OCI-LY1 (cell line): ENCODE measurements around the gene KDM5B.
"Not testable (repeated sequence)": the region's sequence is repeated elsewhere in the genome, so short reads cannot be mapped to it uniquely, and the experiment has no call there.

Experiments
- H2AFZ ChIP-seq: fragments of 200-600 bp; sonication (generic), shearing (Covaris generic); 2 replicates; pipeline ENCODE4 v1.6.0; 2014; ENCODE audit warnings: antibody characterized with exemption, mild to moderate bottlenecking, low read length
- H3F3A ChIP-seq: fragments of 200-600 bp; sonication (generic), shearing (Covaris generic); 2 replicates; pipeline ENCODE4 v1.6.0; 2014; ENCODE audit warnings: mild to moderate bottlenecking, antibody characterized with exemption, low read length, moderate library complexity; ENCODE audit not compliant: insufficient read depth
- H3K27ac ChIP-seq: fragments of 200-600 bp; sonication (generic); 2 replicates; pipeline ENCODE4 v1.5.1; 2014; ENCODE audit warnings: low read length, mixed run types, mild to moderate bottlenecking, low read depth; ENCODE audit not compliant: poor library complexity, severe bottlenecking
- H3K27me3 ChIP-seq: fragments of 200-600 bp; sonication (generic); 2 replicates; pipeline ENCODE4 v1.6.0; 2014; ENCODE audit warnings: antibody characterized with exemption, mild to moderate bottlenecking, low read length, moderate library complexity; ENCODE audit not compliant: insufficient read depth
- H3K36me3 ChIP-seq: fragments of 200-600 bp; sonication (generic); 2 replicates; pipeline ENCODE4 v1.6.1; 2014; ENCODE audit warnings: mild to moderate bottlenecking, antibody characterized with exemption, low read length, moderate library complexity, mixed read lengths; ENCODE audit not compliant: insufficient read depth
- H3K4me1 ChIP-seq: fragments of 200-600 bp; sonication (generic); 2 replicates; pipeline ENCODE4 v1.5.1; 2014; ENCODE audit warnings: mild to moderate bottlenecking, low read length, moderate library complexity; ENCODE audit not compliant: insufficient read depth, severe bottlenecking
- H3K4me2 ChIP-seq: fragments of 200-600 bp; sonication (generic), shearing (Covaris generic); 2 replicates; pipeline ENCODE4 v1.6.1; 2014; ENCODE audit warnings: low read length
- H3K4me3 ChIP-seq: fragments of 200-600 bp; sonication (generic); 2 replicates; pipeline ENCODE4 v1.5.1; 2014; ENCODE audit warnings: low read length, low read depth, mild to moderate bottlenecking, mixed read lengths; ENCODE audit not compliant: poor library complexity, severe bottlenecking
- H3K79me2 ChIP-seq: fragments of 200-600 bp; shearing (Covaris generic); 2 replicates; pipeline ENCODE4 v1.6.1; 2016; ENCODE audit warnings: mixed run types, low read length, mixed read lengths; ENCODE audit not compliant: insufficient read depth
- H3K9ac ChIP-seq: fragments of 200-600 bp; sonication (generic), shearing (Covaris generic); 2 replicates; pipeline ENCODE4 v1.6.1; 2014; ENCODE audit warnings: mild to moderate bottlenecking, low read length, mixed read lengths
- H3K9me2 ChIP-seq: fragments of 200-600 bp; sonication (generic), shearing (Covaris generic); 2 replicates; pipeline ENCODE4 v1.6.1; 2014; ENCODE audit warnings: low read depth, mild to moderate bottlenecking, low read length, mixed read lengths
- H3K9me3 ChIP-seq: fragments of 200-600 bp; shearing (Covaris generic); 2 replicates; pipeline ENCODE4 v1.6.1; 2014; ENCODE audit warnings: low read length, mixed read lengths
- H4K20me1 ChIP-seq: fragments of 200-600 bp; sonication (generic), shearing (Covaris generic); 2 replicates; pipeline ENCODE4 v1.6.0; 2016; ENCODE audit warnings: mild to moderate bottlenecking, low read length; ENCODE audit not compliant: insufficient read depth
- EZH2 ChIP-seq: fragments of 200-600 bp; sonication (generic), shearing (Covaris generic); IDR thresholded peaks from 2 replicates; pipeline ENCODE4 v1.8.0; 2017; ENCODE audit warnings: borderline replicate concordance, mixed run types, mild to moderate bottlenecking, antibody characterized with exemption, low read length, moderate library complexity, mixed read lengths
- TF ChIP-seq, protein P1 (sequence below): fragments of 200-600 bp; sonication (generic), shearing (Covaris generic); IDR thresholded peaks from 2 replicates; pipeline ENCODE4 v1.5.1; 2017; ENCODE audit warnings: mild to moderate bottlenecking, antibody characterized with exemption, low read length, moderate library complexity, mixed read lengths

KDM5B gene

DNA sequence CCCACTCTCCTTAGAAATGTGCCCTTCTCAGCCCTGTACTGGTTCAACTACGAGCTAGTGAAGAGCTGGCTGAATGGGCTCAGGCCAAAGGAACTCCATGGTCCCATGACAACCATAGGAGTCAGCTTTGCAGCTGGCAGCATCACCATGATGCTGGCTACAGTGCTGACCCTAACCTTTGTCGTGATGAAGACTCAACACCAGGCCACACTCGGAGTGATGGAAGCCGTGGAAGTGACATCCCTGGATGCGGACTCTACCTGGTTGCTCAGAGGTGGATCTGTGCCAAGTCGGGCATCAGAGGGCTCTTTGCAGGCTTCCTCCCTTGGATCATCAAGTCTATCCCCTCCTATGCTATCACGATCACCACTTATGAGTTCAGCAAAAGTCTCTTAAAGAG lies 11.6 kb downstream of the KDM5B start:
- H3K79me2 ChIP-seq: no peaks in the 10 kb centered on the region

GRCh38 chr1:202794931-202795330 lies 13.3 kb downstream of the KDM5B start:
- not testable (repeated sequence) for H3K79me2 ChIP-seq, H3F3A ChIP-seq, H3K27me3 ChIP-seq, H3K4me2 ChIP-seq, H3K9ac ChIP-seq, H3K9me2 ChIP-seq, H3K4me3 ChIP-seq, H2AFZ ChIP-seq, H4K20me1 ChIP-seq, H3K36me3 ChIP-seq, H3K9me3 ChIP-seq, H3K4me1 ChIP-seq, H3K27ac ChIP-seq

More for the DNA sequence above, 11.6 kb downstream of the KDM5B start:
- Histone ChIP-seq H3K9ac (no peak overlapping the region), H3K9me3 (no peaks in the 10 kb centered on the region), H3K27ac (no peak overlapping the region), H4K20me1 (no peaks in the 10 kb centered on the region), H2AFZ (no peak overlapping the region), H3F3A (no peaks in the 10 kb centered on the region), H3K27me3 (no peaks in the 10 kb centered on the region), H3K4me2 (no peak overlapping the region), H3K36me3 (no peaks in the 10 kb centered on the region), H3K9me2 (no peaks in the 10 kb centered on the region), H3K4me3 (no peak overlapping the region), H3K4me1 (no peaks in the 10 kb centered on the region)
- TF ChIP-seq EZH2: no peak
- TF ChIP-seq, protein P1, sequence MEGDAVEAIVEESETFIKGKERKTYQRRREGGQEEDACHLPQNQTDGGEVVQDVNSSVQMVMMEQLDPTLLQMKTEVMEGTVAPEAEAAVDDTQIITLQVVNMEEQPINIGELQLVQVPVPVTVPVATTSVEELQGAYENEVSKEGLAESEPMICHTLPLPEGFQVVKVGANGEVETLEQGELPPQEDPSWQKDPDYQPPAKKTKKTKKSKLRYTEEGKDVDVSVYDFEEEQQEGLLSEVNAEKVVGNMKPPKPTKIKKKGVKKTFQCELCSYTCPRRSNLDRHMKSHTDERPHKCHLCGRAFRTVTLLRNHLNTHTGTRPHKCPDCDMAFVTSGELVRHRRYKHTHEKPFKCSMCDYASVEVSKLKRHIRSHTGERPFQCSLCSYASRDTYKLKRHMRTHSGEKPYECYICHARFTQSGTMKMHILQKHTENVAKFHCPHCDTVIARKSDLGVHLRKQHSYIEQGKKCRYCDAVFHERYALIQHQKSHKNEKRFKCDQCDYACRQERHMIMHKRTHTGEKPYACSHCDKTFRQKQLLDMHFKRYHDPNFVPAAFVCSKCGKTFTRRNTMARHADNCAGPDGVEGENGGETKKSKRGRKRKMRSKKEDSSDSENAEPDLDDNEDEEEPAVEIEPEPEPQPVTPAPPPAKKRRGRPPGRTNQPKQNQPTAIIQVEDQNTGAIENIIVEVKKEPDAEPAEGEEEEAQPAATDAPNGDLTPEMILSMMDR: no peak

GRCh38 chr1:202794051-202794740 lies 14.0 kb downstream of the KDM5B start:
- no peaks in the 10 kb centered on the region for H3K9me2 ChIP-seq
- no peaks in the 10 kb centered on the region for H3K27me3 ChIP-seq
- no peak overlapping the region for H3K4me3 ChIP-seq
- no peaks in the 10 kb centered on the region for H3K4me1 ChIP-seq
- H3K9me3 ChIP-seq: no peaks in the 10 kb centered on the region
- H3F3A ChIP-seq: no peaks in the 10 kb centered on the region
- H3K79me2 ChIP-seq: no peaks in the 10 kb centered on the region
- no peak overlapping the region for H3K9ac ChIP-seq
- no peaks in the 10 kb centered on the region for H3K36me3 ChIP-seq
- no peak overlapping the region for H3K4me2 ChIP-seq
- H2AFZ ChIP-seq: no peak overlapping the region
- no peaks in the 10 kb centered on the region for H4K20me1 ChIP-seq
- no peak overlapping the region for H3K27ac ChIP-seq
- TF ChIP-seq, protein P1: no peak
- TF ChIP-seq EZH2: no peak

- Histone ChIP-seq H4K20me1 (no peaks in the 10 kb centered on the region), H3K9me2 (no peaks in the 10 kb centered on the region), H3K27me3 (no peaks in the 10 kb centered on the region), H3K79me2 (no peaks in the 10 kb centered on the region), H3K27ac (no peak overlapping the region), H3K9ac (no peak overlapping the region), H3K9me3 (no peaks in the 10 kb centered on the region), H3K36me3 (no peaks in the 10 kb centered on the region), H3K4me2 (no peak overlapping the region), H3K4me3 (no peak overlapping the region), H3F3A (no peaks in the 10 kb centered on the region), H3K4me1 (no peaks in the 10 kb centered on the region), H2AFZ (no peak overlapping the region)
- TF ChIP-seq, protein P1: no peak
Observed at GRCh38 chr1:202791077-202791747, 17.0 kb downstream of the KDM5B start.
